MM.1S (cell line): Measurements from ENCODE around the gene TPCN2.

Experiments used
- EZH2phosphoT487 ChIP-seq: fragments of 300-600 bp; sonication (generic); IDR thresholded peaks from 2 replicates; pipeline ENCODE4 v1.6.1; 2018; ENCODE audit warnings: antibody characterized with exemption, low read length
- TF ChIP-seq, protein P1 (sequence below): fragments of 300-600 bp; sonication (generic); IDR thresholded peaks from 2 replicates; pipeline ENCODE4 v1.5.1; 2016; ENCODE audit warnings: antibody characterized with exemption, low read length, mixed read lengths

DNA sequence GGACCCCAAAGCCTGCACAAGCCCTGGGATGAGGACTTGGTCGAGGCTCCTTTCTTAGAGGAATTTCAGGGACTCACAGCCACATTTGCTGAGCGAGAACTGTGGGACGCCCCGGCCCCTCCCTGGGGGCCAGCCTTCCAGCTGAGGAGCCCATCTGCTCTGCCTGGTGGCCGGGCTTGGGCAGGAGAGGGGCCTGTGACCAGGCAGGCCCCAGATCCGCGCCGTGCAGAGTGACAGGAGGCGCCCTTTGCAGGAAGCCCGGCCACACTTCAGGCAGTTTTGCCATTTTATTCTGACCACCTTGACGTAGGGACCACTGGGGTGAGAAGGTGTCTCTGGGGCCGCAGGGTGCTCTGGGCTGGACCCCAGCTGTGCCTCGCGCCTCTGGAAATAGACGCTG is 35.6 kb downstream of the TPCN2 start:
- TF ChIP-seq, protein P1, sequence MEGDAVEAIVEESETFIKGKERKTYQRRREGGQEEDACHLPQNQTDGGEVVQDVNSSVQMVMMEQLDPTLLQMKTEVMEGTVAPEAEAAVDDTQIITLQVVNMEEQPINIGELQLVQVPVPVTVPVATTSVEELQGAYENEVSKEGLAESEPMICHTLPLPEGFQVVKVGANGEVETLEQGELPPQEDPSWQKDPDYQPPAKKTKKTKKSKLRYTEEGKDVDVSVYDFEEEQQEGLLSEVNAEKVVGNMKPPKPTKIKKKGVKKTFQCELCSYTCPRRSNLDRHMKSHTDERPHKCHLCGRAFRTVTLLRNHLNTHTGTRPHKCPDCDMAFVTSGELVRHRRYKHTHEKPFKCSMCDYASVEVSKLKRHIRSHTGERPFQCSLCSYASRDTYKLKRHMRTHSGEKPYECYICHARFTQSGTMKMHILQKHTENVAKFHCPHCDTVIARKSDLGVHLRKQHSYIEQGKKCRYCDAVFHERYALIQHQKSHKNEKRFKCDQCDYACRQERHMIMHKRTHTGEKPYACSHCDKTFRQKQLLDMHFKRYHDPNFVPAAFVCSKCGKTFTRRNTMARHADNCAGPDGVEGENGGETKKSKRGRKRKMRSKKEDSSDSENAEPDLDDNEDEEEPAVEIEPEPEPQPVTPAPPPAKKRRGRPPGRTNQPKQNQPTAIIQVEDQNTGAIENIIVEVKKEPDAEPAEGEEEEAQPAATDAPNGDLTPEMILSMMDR: no peak
- TF ChIP-seq EZH2phosphoT487: no peak
